T47D (cell line): ENCODE data around the gene FRMD1.

Experiments used
- DNase-seq, 2 experiments: peaks; one replicate each; pipeline versions ENCODE4 v3.0.0 to v3.0.0-alpha.2; 2011 to 2012; ENCODE audit warnings: low read depth in 1 of 2, low spot score in 1 of 2
- JUND ChIP-seq: IDR thresholded peaks from 2 replicates; pipeline ENCODE4 v1.6.1; 2012; ENCODE audit warnings: low read depth
- in situ Hi-C: cut with HindIII; loops from 2 replicates; pipeline ENCODE4 v1.10.0; 2016; ENCODE audit warnings: low sequenced_read_pairs, low pct_unique_long_range_greater_than_20kb

The FRMD1 gene

GRCh38 chr6:168045141-168045691 is 33.8 kb downstream of the FRMD1 start:
- in situ Hi-C loops = no loop called here
- no peak for TF ChIP-seq JUND
- peak in 1 of 2 experiments; percentile 16 for DNase-seq

- no peak for DNase-seq
- in situ Hi-C loops = no loop called here
- no peak for TF ChIP-seq JUND
Observed at GRCh38 chr6:168044521-168045130, 34.4 kb downstream of the FRMD1 start.

DNA sequence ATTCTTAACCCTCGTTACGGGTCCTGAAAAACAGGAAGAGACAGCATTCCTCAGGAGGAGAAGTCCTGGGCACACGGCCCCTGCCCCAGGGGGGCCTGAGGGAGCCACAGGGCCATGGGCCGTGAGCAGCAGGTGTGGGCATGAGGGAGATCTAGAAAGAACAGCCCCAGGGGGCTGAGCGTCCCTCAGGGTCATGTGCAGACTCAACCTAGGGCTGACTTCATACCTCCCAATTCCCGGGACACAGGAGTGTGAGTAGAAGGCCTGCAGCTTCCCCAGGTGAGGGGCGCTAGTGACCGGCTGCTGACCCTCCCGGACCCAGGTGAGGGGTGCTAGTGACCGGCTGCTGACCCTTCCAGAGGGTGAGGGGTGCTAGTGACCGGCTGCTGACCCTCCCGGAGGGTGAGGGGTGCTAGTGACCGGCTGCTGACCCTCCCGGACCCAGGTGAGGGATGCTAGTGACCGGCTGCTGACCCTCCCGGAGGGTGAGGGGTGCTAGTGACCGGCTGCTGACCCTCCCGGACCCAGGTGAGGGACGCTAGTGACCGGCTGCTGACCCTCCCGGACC is 35.1 kb downstream of the FRMD1 start:
- DNase-seq = peak in 1 of 2 experiments; percentile 13
- in situ Hi-C loops = no loop called here

DNA sequence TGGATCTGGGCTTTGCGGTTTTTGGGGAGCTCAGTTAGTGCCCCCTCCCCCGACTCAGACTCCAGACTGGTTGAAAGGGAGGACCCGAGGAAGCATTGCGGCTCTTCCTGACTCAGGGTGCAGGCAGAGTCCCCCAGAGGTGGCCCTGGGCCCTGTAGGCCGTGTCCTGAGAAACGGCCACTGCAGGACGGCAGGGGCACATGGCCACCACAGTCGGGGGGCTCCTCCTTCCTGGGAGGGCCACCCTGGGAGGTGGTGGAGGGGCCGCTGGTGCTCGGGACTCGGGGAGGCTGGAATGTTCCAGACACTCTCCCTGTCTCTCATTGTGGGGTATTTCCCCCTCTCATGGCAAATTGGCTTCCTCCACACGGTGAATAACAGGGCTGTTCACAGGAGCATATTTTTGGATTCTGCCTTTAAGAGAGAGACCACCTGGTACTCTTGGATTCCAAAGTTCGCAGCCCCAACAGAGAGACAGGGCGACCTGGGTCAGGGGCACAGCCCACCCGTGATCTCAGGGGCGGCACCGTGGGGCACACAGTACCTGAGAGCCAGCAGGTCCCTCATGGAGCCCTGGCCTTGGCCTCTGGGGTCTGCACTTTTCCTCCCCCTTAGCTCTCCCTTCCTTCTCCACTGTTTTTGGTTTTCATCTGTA is 35.7 kb downstream of the FRMD1 start:
- no peak for DNase-seq
- no peak for TF ChIP-seq JUND
- in situ Hi-C loops = no loop called here

More for the DNA sequence above, 35.1 kb downstream of the FRMD1 start:
- TF ChIP-seq JUND = no peak

GRCh38 chr6:168042426-168043192 is 36.4 kb downstream of the FRMD1 start:
- in situ Hi-C loops = no loop called here
- no peak for TF ChIP-seq JUND
- DNase-seq = no peak

GRCh38 chr6:168041928-168042327 is 37.1 kb downstream of the FRMD1 start:
- TF ChIP-seq JUND = no peak
- DNase-seq = no peak
- in situ Hi-C loops = no loop called here

DNA sequence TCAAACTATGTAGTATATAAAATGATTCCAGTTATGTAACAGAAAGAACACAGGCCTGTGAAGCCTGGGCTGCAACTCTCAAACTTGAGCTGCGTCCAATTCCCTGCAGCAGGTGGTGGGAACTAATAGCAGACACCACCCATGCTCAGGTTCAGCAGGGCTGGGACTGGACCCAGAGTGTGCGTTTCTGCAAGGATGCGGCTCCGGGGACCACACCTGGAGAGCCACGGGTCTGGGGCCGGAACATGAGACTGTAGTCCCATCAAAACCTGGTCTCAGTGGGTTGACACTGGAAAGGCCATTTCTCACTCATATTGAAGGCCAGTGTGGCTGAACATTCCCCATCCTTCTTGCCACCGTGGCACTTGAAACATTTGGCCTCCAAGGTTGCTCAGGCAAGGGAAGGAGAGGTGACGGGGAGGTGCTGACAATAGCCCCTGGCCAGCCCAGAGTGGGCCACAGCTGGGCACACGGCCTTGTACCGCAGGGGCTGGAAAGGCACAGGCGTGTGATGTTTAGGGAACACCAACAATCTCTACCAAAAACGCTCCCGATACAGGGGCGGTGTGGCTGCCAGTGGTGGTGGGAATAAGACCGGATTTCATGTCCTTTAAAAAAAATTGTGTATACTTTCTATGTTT is 38.0 kb downstream of the FRMD1 start:
- TF ChIP-seq JUND = no peak
- DNase-seq = no peak
- in situ Hi-C loops = no loop called here

DNA sequence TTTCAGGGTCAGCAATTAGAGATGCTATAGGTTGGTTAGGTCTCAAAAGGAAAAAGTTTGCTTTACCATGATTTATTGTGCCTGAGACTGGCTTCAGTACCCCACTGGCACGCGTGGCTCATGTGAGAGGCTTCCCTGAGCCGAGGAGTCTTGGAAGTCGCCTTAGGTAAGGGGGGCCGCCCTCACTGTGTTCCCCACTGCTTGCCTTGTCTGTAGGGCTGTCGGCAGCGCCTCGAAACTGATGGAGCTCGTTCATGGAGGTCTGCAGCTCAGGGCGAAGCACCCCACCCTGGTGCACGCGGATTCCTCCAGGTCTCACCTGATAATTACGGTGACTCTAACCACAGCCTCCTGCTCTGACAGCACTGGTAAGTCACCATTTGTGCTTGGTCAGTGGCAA is 39.2 kb downstream of the FRMD1 start:
- in situ Hi-C loops = no loop called here
- DNase-seq = no peak
- TF ChIP-seq JUND = no peak

- in situ Hi-C loops = no loop called here
- DNase-seq = no peak
- TF ChIP-seq JUND = no peak
Observed at GRCh38 chr6:168039301-168039700, 39.7 kb downstream of the FRMD1 start.

DNA sequence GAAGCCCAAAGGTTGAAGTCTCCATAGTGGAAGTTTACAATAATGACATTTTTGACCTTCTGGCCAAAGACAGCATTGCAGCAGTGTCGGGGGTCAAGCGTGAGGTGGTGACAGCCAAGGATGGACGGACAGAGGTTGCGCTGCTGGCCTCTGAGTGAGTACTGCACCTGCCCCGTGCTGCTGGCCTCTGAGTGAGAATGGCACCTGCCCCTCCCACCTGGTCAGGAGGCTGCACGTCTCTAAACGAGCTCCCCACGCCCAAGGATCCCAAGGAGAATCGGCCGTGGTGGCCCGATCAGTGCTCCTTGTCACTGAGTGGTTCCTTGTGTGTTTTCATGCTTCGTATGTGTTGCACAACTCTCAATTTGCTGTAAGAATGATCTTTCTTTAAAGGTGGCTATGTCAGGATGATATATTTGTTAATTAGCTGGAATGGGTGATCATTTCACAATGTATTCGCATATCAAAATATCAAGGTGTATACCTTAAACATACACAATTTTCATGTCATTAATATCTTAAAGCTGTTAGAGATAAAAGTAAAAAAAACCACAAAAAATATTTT is 40.4 kb downstream of the FRMD1 start:
- no peak for DNase-seq
- in situ Hi-C loops = no loop called here
- no peak for TF ChIP-seq JUND

- no peak for TF ChIP-seq JUND
- in situ Hi-C loops = no loop called here
- DNase-seq = peak in 1 of 2 experiments; percentile 79
Observed at GRCh38 chr6:168037856-168038255, 41.2 kb downstream of the FRMD1 start.

GRCh38 chr6:168037242-168037641 is 41.8 kb downstream of the FRMD1 start:
- DNase-seq = no peak
- TF ChIP-seq JUND = no peak
- in situ Hi-C loops = no loop called here
